ENCODE measurements around the gene LYSET. TPM values are rescaled to one million over a fixed set of nuclear protein-coding genes. Genes with fewer than 3 reads are reported as not detected.
"Not testable (repeated sequence)": the region's sequence is repeated elsewhere in the genome, so short reads cannot be mapped to it uniquely, and the experiment has no call there.

Gene LYSET
- total RNA-seq, 1 donor from 2014 or later: 13.6 TPM

DNA sequence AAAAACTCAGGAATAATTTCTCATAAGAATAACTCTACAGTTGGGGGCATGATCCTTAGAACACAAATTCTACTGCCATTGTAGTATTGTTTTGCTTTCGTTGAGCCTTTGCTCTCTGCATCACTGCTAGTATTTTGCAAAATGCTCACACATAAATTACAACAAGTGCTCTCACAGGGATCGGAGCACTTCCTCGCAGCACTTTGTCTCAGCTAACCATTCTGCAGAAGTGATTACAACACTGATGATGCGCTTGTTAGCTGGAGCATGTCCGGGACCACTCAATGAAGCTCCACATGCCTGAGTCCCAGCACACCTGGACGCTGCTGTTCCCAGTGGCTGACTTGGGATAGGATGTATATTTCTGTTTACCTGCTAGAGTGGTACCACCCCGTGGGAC is 32.0 kb upstream of the LYSET start:
- Mint-ChIP-seq H3K4me3 (ENCODE audit: unreplicated experiment) (no peak overlapping the region), H3K4me1 (ENCODE audit: unreplicated experiment) (peaks cover 10% of the 10 kb centered on the region), H3K9me3 (ENCODE audit: unreplicated experiment) (no peaks in the 10 kb centered on the region), H3K36me3 (ENCODE audit: low read depth, unreplicated experiment) (no peaks in the 10 kb centered on the region), H3K27me3 (ENCODE audit: unreplicated experiment) (peaks cover 6% of the 10 kb centered on the region), H3K27ac (ENCODE audit: unreplicated experiment) (no peak overlapping the region)
- TF ChIP-seq, protein P1, sequence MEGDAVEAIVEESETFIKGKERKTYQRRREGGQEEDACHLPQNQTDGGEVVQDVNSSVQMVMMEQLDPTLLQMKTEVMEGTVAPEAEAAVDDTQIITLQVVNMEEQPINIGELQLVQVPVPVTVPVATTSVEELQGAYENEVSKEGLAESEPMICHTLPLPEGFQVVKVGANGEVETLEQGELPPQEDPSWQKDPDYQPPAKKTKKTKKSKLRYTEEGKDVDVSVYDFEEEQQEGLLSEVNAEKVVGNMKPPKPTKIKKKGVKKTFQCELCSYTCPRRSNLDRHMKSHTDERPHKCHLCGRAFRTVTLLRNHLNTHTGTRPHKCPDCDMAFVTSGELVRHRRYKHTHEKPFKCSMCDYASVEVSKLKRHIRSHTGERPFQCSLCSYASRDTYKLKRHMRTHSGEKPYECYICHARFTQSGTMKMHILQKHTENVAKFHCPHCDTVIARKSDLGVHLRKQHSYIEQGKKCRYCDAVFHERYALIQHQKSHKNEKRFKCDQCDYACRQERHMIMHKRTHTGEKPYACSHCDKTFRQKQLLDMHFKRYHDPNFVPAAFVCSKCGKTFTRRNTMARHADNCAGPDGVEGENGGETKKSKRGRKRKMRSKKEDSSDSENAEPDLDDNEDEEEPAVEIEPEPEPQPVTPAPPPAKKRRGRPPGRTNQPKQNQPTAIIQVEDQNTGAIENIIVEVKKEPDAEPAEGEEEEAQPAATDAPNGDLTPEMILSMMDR (IDR thresholded peaks at IDR 0.05; ENCODE audit: unreplicated experiment): no peak
- no peak for DNase-seq (ENCODE audit: low spot score)

DNA sequence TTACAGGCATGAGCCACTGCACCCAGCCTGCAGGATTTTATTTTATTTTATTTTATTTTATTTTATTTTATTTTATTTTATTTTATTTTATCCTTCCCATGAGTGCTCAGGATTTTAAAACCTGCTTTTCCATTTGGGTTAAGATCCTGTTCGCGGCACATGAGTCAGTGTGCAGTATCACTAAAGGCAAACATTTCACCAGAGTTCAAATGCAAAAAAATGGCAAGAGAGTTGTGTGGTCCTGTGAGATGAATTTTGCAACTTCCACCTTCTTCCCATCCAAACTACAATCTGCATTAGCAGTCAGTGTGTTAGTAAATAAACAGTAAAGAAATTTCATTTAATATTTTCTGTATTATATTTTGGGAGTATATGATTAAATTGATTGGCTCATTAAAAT is 29.4 kb upstream of the LYSET start:
- no peak overlapping the region for H3K27ac Mint-ChIP-seq (ENCODE audit: unreplicated experiment)
- peaks cover 3% of the 10 kb centered on the region for H3K4me1 Mint-ChIP-seq (ENCODE audit: unreplicated experiment)
- peaks cover 6% of the 10 kb centered on the region for H3K27me3 Mint-ChIP-seq (ENCODE audit: unreplicated experiment)
- H3K36me3 Mint-ChIP-seq (ENCODE audit: low read depth, unreplicated experiment): no peaks in the 10 kb centered on the region
- H3K4me3 Mint-ChIP-seq (ENCODE audit: unreplicated experiment): no peak overlapping the region
- DNase-seq (ENCODE audit: low spot score): no peak
- no peaks in the 10 kb centered on the region for H3K9me3 Mint-ChIP-seq (ENCODE audit: unreplicated experiment)
- TF ChIP-seq, protein P1 (IDR thresholded peaks at IDR 0.05; ENCODE audit: unreplicated experiment): no peak

DNA sequence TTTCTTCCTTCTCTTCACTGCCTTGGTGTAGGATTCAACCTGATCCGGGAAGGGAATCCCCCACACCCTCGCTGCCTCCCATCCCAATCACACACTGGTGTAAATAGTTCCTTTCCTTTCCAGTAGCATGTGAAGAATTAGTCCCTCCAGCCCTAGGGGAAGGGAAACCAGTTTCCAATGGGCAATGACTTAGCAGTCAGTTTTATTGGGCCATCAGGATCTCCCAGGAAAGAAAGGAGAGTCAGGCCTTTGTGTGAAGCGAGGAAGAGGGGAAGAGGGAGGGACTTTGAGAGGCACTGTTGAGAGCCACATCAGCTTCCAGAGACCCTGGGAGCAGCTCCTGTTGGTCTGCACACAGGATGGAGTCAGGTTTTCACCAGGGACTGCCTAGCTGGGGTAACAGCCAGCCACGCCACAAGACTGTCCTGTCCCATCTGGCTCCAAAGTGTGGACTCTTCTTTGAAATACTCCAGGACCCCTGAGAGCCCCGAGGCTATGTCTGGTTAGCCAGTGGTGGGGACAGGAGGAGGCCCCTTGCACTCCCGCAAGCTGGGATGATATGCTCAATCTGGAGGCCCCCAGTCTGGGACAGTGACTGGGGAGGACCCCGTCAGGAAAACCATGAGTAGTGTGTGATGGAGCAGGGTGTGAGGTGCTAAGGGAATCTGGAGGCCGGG is 28.3 kb upstream of the LYSET start:
- H3K36me3 Mint-ChIP-seq (ENCODE audit: low read depth, unreplicated experiment): no peaks in the 10 kb centered on the region
- no peak overlapping the region for H3K27ac Mint-ChIP-seq (ENCODE audit: unreplicated experiment)
- H3K4me1 Mint-ChIP-seq (ENCODE audit: unreplicated experiment): no peaks in the 10 kb centered on the region
- peaks cover 6% of the 10 kb centered on the region for H3K27me3 Mint-ChIP-seq (ENCODE audit: unreplicated experiment)
- TF ChIP-seq, protein P1 (IDR thresholded peaks at IDR 0.05; ENCODE audit: unreplicated experiment): no peak
- no peak for DNase-seq (ENCODE audit: low spot score)
- no peak overlapping the region for H3K4me3 Mint-ChIP-seq (ENCODE audit: unreplicated experiment)
- H3K9me3 Mint-ChIP-seq (ENCODE audit: unreplicated experiment): no peaks in the 10 kb centered on the region

DNA sequence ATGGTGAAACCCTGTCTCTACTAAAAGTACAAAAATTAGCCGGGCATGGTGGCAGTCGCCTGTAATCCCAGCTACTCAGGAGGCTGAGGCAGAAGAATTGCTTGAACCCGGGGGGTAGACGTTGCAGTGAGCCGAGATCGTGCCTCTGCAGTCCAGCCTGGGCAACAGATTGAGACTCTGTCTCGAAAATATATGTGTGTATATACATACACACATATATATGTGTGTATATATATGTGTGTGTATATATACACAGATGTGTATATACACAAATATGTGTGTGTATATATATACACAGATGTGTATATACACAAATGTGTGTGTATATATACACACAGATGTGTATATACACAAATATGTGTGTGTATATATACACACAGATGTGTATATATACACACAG is 26.8 kb upstream of the LYSET start:
- not testable (repeated sequence) for H3K4me3 Mint-ChIP-seq (ENCODE audit: unreplicated experiment); DNase-seq (ENCODE audit: low spot score); H3K27ac Mint-ChIP-seq (ENCODE audit: unreplicated experiment); H3K9me3 Mint-ChIP-seq (ENCODE audit: unreplicated experiment); H3K36me3 Mint-ChIP-seq (ENCODE audit: low read depth, unreplicated experiment); H3K4me1 Mint-ChIP-seq (ENCODE audit: unreplicated experiment); H3K27me3 Mint-ChIP-seq (ENCODE audit: unreplicated experiment)

DNA sequence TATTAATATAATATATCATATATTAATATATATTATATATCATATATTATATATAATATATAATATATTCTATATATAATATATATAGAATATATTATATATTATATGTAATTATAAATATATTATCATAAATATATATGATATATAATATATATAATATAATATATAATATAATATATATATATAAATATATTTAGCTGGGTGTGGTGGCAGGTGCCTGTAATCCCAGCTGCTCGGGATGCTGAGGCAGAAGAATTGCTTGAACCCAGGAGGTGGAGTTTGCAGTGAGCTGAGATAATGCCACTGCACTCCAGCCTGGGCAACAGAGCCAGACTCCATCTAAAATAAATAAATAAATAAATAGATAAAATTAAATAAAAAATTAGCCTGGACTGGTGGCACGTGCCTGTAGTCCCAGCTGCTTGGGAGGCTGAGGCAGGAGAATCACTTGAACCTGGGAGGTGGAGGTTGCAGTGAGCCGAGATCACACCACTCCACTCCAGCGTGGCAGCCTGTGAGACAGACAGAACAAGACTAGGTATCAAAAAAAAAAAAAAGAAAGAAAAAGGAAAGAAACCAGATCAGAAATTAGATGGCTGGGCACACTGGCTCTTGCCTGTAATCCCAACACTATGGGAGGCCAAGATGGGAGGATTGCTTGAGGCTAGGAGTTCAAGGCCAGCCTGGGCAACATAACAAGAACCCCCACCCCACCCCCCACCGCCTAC is 25.3 kb upstream of the LYSET start:
- not testable (repeated sequence) for H3K27ac Mint-ChIP-seq (ENCODE audit: unreplicated experiment); DNase-seq (ENCODE audit: low spot score)

DNA sequence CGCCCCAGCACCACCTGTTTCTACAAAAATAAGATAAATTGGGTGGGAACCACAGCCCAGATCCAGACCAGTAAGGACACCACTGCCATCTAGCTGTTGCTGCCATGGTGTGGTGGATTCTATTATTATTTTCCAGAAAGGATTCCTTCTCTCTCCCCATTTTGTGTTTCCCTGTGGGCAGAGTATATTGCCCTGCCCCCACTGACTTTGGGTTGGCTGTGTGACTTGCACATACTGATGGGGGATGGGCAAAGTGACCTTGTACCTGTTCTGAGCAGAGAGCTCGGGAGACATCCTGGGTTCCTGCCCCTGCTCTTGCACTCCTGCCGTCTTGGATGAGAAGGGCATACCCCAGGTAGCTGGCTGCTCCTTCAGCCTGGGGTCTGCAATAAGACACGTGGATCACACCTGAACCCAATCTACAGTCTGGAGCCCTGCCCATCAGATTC is 24.7 kb upstream of the LYSET start:
- no peaks in the 10 kb centered on the region for H3K9me3 Mint-ChIP-seq (ENCODE audit: unreplicated experiment)
- no peak overlapping the region for H3K4me3 Mint-ChIP-seq (ENCODE audit: unreplicated experiment)
- no peaks in the 10 kb centered on the region for H3K36me3 Mint-ChIP-seq (ENCODE audit: low read depth, unreplicated experiment)
- no peak overlapping the region for H3K27ac Mint-ChIP-seq (ENCODE audit: unreplicated experiment)
- no peaks in the 10 kb centered on the region for H3K4me1 Mint-ChIP-seq (ENCODE audit: unreplicated experiment)
- H3K27me3 Mint-ChIP-seq (ENCODE audit: unreplicated experiment): peaks cover 2% of the 10 kb centered on the region
- DNase-seq (ENCODE audit: low spot score): no peak
- TF ChIP-seq, protein P1 (IDR thresholded peaks at IDR 0.05; ENCODE audit: unreplicated experiment): no peak

More for the DNA sequence above, 25.3 kb upstream of the LYSET start:
- not testable (repeated sequence) for H3K4me3 Mint-ChIP-seq (ENCODE audit: unreplicated experiment); H3K27me3 Mint-ChIP-seq (ENCODE audit: unreplicated experiment); H3K36me3 Mint-ChIP-seq (ENCODE audit: low read depth, unreplicated experiment); H3K4me1 Mint-ChIP-seq (ENCODE audit: unreplicated experiment); H3K9me3 Mint-ChIP-seq (ENCODE audit: unreplicated experiment)

Measured in endothelial cell (in vitro differentiated cells).